ENCODE data around the gene PLEKHF1.

The PLEKHF1 gene

GRCh38 chr19:29673451-29674371 is 8.4 kb downstream of the PLEKHF1 start:
- Mint-ChIP-seq H3K36me3 (ENCODE audit: low read depth) (no peaks in the 10 kb centered on the region), H3K4me3 (no peak overlapping the region), H3K9me3 (no peaks in the 10 kb centered on the region), H3K27ac (no peak overlapping the region), H3K27me3 (ENCODE audit: low read depth) (peaks cover 11% of the 10 kb centered on the region), H3K4me1 (peaks cover 6% of the 10 kb centered on the region)
- no peak for TF ChIP-seq CTCF (IDR thresholded peaks at IDR 0.05; ENCODE audit: unreplicated experiment in 3 of 3)

- H3K4me1 Mint-ChIP-seq: peaks cover 6% of the 10 kb centered on the region
- H3K27ac Mint-ChIP-seq: no peak overlapping the region
- no peaks in the 10 kb centered on the region for H3K36me3 Mint-ChIP-seq (ENCODE audit: low read depth)
- no peak for TF ChIP-seq CTCF (IDR thresholded peaks at IDR 0.05; ENCODE audit: unreplicated experiment in 3 of 3)
- H3K4me3 Mint-ChIP-seq: no peak overlapping the region
- H3K9me3 Mint-ChIP-seq: no peaks in the 10 kb centered on the region
- peaks cover 8% of the 10 kb centered on the region for H3K27me3 Mint-ChIP-seq (ENCODE audit: low read depth)
These were observed 9.3 kb downstream of the PLEKHF1 start for GRCh38 chr19:29674374-29675119.

- Mint-ChIP-seq H3K36me3 (ENCODE audit: low read depth) (no peaks in the 10 kb centered on the region), H3K4me1 (peaks cover 6% of the 10 kb centered on the region), H3K27ac (no peak overlapping the region), H3K9me3 (no peaks in the 10 kb centered on the region), H3K27me3 (ENCODE audit: low read depth) (peaks cover 8% of the 10 kb centered on the region), H3K4me3 (no peak overlapping the region)
- TF ChIP-seq CTCF (IDR thresholded peaks at IDR 0.05; ENCODE audit: unreplicated experiment in 3 of 3): no peak
These were observed 9.9 kb downstream of the PLEKHF1 start for GRCh38 chr19:29675120-29675649.

GRCh38 chr19:29675650-29676186 is 10.5 kb downstream of the PLEKHF1 start:
- H3K4me1 Mint-ChIP-seq: peaks cover 6% of the 10 kb centered on the region
- no peak for TF ChIP-seq CTCF (IDR thresholded peaks at IDR 0.05; ENCODE audit: unreplicated experiment in 3 of 3)
- no peaks in the 10 kb centered on the region for H3K9me3 Mint-ChIP-seq
- no peak overlapping the region for H3K4me3 Mint-ChIP-seq
- H3K36me3 Mint-ChIP-seq (ENCODE audit: low read depth): no peaks in the 10 kb centered on the region
- no peak overlapping the region for H3K27ac Mint-ChIP-seq
- H3K27me3 Mint-ChIP-seq (ENCODE audit: low read depth): peaks cover 8% of the 10 kb centered on the region

GRCh38 chr19:29676586-29676985 is 11.3 kb downstream of the PLEKHF1 start:
- no peaks in the 10 kb centered on the region for H3K9me3 Mint-ChIP-seq
- H3K27ac Mint-ChIP-seq: no peak overlapping the region
- no peaks in the 10 kb centered on the region for H3K4me1 Mint-ChIP-seq
- no peaks in the 10 kb centered on the region for H3K36me3 Mint-ChIP-seq (ENCODE audit: low read depth)
- peaks cover 8% of the 10 kb centered on the region for H3K27me3 Mint-ChIP-seq (ENCODE audit: low read depth)
- TF ChIP-seq CTCF (IDR thresholded peaks at IDR 0.05; ENCODE audit: unreplicated experiment in 3 of 3): no peak
- H3K4me3 Mint-ChIP-seq: no peak overlapping the region

Measured in nephron (organoid).